ENCODE data around the gene BCCIP. TPM values are rescaled to one million over a fixed set of nuclear protein-coding genes. Genes with fewer than 3 reads are reported as not detected.

BCCIP gene
- total RNA-seq, 1 experiment from 2014 or later = 52.0 TPM

- no peak for DNase-seq (ENCODE audit: low read depth)
- in situ Hi-C loops (cut with HindIII; ENCODE audit: low pct_unique_long_range_greater_than_20kb, low sequenced_read_pairs) = no loop called here
Observed at GRCh38 chr10:125866421-125867029, 43.2 kb downstream of the BCCIP start.

- DNase-seq (ENCODE audit: low read depth) = peak; percentile 27
- in situ Hi-C loops (cut with HindIII; ENCODE audit: low pct_unique_long_range_greater_than_20kb, low sequenced_read_pairs) = no loop called here
Observed at GRCh38 chr10:125868372-125868975, 45.1 kb downstream of the BCCIP start.

- no peak for DNase-seq (ENCODE audit: low read depth)
- in situ Hi-C loops (cut with HindIII; ENCODE audit: low pct_unique_long_range_greater_than_20kb, low sequenced_read_pairs) = no loop called here
Observed at GRCh38 chr10:125871338-125871737, 48.0 kb downstream of the BCCIP start.

GRCh38 chr10:125878957-125879835 lies 55.9 kb downstream of the BCCIP start:
- in situ Hi-C loops (cut with HindIII; ENCODE audit: low pct_unique_long_range_greater_than_20kb, low sequenced_read_pairs) = no loop called here
- peak; percentile 92 for DNase-seq (ENCODE audit: low read depth)

GRCh38 chr10:125880719-125881118 lies 57.4 kb downstream of the BCCIP start:
- DNase-seq (ENCODE audit: low read depth) = no peak
- in situ Hi-C loops (cut with HindIII; ENCODE audit: low pct_unique_long_range_greater_than_20kb, low sequenced_read_pairs) = no loop called here

GRCh38 chr10:125881192-125881591 lies 57.8 kb downstream of the BCCIP start, which contains the start of gene DHX32:
Gene DHX32, minus strand, starts transcription at chr10:125881292. Its CDS starts 468 bp downstream, at chr10:125880824.
- in situ Hi-C loops (cut with HindIII; ENCODE audit: low pct_unique_long_range_greater_than_20kb, low sequenced_read_pairs) = no loop called here

GRCh38 chr10:125882596-125882995 lies 59.2 kb downstream of the BCCIP start:
- in situ Hi-C loops (cut with HindIII; ENCODE audit: low pct_unique_long_range_greater_than_20kb, low sequenced_read_pairs) = no loop called here
- DNase-seq (ENCODE audit: low read depth) = no peak

More at GRCh38 chr10:125881192-125881591, 57.8 kb downstream of the BCCIP start, which contains the start of gene DHX32:
- no peak for DNase-seq (ENCODE audit: low read depth)

GRCh38 chr10:125883211-125883610 lies 59.9 kb downstream of the BCCIP start:
- in situ Hi-C loops (cut with HindIII; ENCODE audit: low pct_unique_long_range_greater_than_20kb, low sequenced_read_pairs) = no loop called here
- DNase-seq (ENCODE audit: low read depth) = no peak

Other genes with a start within 250 kb of the BCCIP start
- not detected in 2 replicates for gene TEX36, start 140.4 kb upstream of the BCCIP start, total RNA-seq (2014; rRNA removed; shearing (Covaris generic); ENCODE audit: low replicate concordance)
- gene EDRF1, start 103.8 kb upstream of the BCCIP start, total RNA-seq (2014; rRNA removed; shearing (Covaris generic); ENCODE audit: low replicate concordance) = 11.0 and 11.6 TPM in 2 replicates
- gene MMP21, start 47.7 kb upstream of the BCCIP start, total RNA-seq (2014; rRNA removed; shearing (Covaris generic); ENCODE audit: low replicate concordance) = not detected in 2 replicates
- gene UROS, start 288 bp upstream of the BCCIP start, total RNA-seq (2014; rRNA removed; shearing (Covaris generic); ENCODE audit: low replicate concordance) = 78.1 and 118 TPM in 2 replicates
- gene DHX32, start 57.7 kb downstream of the BCCIP start, total RNA-seq (2014; rRNA removed; shearing (Covaris generic); ENCODE audit: low replicate concordance) = 45.3 and 48.9 TPM in 2 replicates
- gene FANK1, start 73.0 kb downstream of the BCCIP start, total RNA-seq (2014; rRNA removed; shearing (Covaris generic); ENCODE audit: low replicate concordance) = 6.8 and 8.5 TPM in 2 replicates